ENCODE results near the gene DGLUCY.

- no peak for TF ChIP-seq CTCF (conservative IDR thresholded peaks at IDR 0.05)
- TF ChIP-seq ZFX (IDR thresholded peaks at IDR 0.05): no peak
These were observed 109.3 kb downstream of the DGLUCY start for GRCh38 chr14:91223028-91223783.
